Measurements from ENCODE around the gene LRRC4B.

GRCh38 chr19:50479761-50480251 is 88.4 kb downstream of the LRRC4B start:
- no peak for TF ChIP-seq ZNF609 (CRISPR knock-in tag; IDR thresholded peaks at IDR 0.05; ENCODE audit: borderline replicate concordance)
- TF ChIP-seq CTCF (CRISPR knock-in tag; IDR thresholded peaks at IDR 0.05) = no peak
- no peak for TF ChIP-seq USF2 (IDR thresholded peaks at IDR 0.05; ENCODE audit: low read depth, low read length)
- no peak for TF ChIP-seq USF2 (CRISPR knock-in tag; IDR thresholded peaks at IDR 0.05; ENCODE audit: borderline replicate concordance)
- TF ChIP-seq HNRNPK (IDR thresholded peaks at IDR 0.05; ENCODE audit: low read depth, low read length, poor library complexity, severe bottlenecking) = no peak
- no peak for TF ChIP-seq POLR2A (IDR thresholded peaks at IDR 0.05; ENCODE audit: insufficient read depth in 1 of 2, low read depth in 2 of 2, low read length in 2 of 2)
- TF ChIP-seq POLR2AphosphoS2 (IDR thresholded peaks at IDR 0.05; ENCODE audit: low read depth, low read length) = no peak
- no peak for TF ChIP-seq CEBPB (IDR thresholded peaks at IDR 0.05; ENCODE audit: borderline replicate concordance, low read depth, low read length)
- TF ChIP-seq SRSF4 (IDR thresholded peaks at IDR 0.05; ENCODE audit: low read depth, low read length, poor library complexity, severe bottlenecking) = no peak
- TF ChIP-seq ZBTB3 (CRISPR knock-in tag; IDR thresholded peaks at IDR 0.05; ENCODE audit: borderline replicate concordance, low read depth) = no peak
- no peak for TF ChIP-seq RXRA (CRISPR knock-in tag; IDR thresholded peaks at IDR 0.05)
- TF ChIP-seq YY1 (IDR thresholded peaks at IDR 0.05; ENCODE audit: insufficient read depth, insufficient replicate concordance, low read depth, low read length) = no peak
- no peak for TF ChIP-seq NCOA1 (CRISPR knock-in tag; IDR thresholded peaks at IDR 0.05)

Measured in HepG2 (cell line).